Astrocyte of the spinal cord (primary cell): ENCODE measurements around the gene ZNF628.
"Not testable (repeated sequence)": the region's sequence is repeated elsewhere in the genome, so short reads cannot be mapped to it uniquely, and the experiment has no call there.

Experiments used
- DNase-seq: peaks from one replicate; pipeline ENCODE4 v3.0.0; 2011; ENCODE audit warnings: low read depth, low spot score
- H3K4me3 ChIP-seq: 2 replicates; pipeline ENCODE4 v1.5.1; 2011; ENCODE audit warnings: low read depth, mild to moderate bottlenecking, low read length, moderate library complexity
- in situ Hi-C: cut with HindIII; loops from 2 replicates; pipeline ENCODE4 v1.10.0; 2017; ENCODE audit warnings: low sequenced_read_pairs
- TF ChIP-seq, protein P1 (sequence below): IDR thresholded peaks from 2 replicates; pipeline ENCODE4 v1.5.1; 2012; ENCODE audit warnings: low read depth, mild to moderate bottlenecking, low read length, inconsistent platforms

The ZNF628 gene

DNA sequence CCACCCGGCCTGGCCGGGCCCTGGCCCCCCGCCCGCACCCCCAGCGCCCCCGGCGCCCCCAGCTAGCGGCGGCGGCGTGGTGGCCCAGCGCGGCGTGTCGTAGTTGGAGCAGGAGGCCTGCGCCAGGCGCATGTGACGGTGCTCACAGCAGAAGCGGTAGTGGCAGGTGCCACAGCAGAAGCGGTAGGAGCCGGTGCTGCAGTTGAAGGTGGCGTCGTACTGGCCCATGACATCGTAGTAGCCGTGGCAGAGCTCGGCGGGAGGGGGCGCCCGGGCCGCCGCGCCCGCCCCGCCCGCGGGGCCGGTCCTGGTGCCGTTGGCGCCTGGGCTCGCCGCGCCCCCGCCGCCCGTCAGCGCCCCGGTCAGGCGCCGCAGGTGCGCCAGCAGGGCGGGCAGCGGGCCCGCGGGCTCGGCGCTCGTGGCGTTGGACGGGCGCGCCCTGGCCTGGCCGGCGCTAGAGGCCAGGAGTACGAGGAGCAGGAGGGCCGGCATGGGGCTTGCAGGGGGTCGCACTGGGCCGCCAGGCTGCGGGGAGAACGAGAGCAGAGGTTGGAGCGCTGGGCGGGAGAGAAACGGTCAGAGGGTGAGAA, 34.0 kb upstream of the ZNF628 start:
- in situ Hi-C loops: no loop called here
- TF ChIP-seq, protein P1, sequence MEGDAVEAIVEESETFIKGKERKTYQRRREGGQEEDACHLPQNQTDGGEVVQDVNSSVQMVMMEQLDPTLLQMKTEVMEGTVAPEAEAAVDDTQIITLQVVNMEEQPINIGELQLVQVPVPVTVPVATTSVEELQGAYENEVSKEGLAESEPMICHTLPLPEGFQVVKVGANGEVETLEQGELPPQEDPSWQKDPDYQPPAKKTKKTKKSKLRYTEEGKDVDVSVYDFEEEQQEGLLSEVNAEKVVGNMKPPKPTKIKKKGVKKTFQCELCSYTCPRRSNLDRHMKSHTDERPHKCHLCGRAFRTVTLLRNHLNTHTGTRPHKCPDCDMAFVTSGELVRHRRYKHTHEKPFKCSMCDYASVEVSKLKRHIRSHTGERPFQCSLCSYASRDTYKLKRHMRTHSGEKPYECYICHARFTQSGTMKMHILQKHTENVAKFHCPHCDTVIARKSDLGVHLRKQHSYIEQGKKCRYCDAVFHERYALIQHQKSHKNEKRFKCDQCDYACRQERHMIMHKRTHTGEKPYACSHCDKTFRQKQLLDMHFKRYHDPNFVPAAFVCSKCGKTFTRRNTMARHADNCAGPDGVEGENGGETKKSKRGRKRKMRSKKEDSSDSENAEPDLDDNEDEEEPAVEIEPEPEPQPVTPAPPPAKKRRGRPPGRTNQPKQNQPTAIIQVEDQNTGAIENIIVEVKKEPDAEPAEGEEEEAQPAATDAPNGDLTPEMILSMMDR: no peak
- no peak for DNase-seq
- no peak overlapping the region for H3K4me3 ChIP-seq

DNA sequence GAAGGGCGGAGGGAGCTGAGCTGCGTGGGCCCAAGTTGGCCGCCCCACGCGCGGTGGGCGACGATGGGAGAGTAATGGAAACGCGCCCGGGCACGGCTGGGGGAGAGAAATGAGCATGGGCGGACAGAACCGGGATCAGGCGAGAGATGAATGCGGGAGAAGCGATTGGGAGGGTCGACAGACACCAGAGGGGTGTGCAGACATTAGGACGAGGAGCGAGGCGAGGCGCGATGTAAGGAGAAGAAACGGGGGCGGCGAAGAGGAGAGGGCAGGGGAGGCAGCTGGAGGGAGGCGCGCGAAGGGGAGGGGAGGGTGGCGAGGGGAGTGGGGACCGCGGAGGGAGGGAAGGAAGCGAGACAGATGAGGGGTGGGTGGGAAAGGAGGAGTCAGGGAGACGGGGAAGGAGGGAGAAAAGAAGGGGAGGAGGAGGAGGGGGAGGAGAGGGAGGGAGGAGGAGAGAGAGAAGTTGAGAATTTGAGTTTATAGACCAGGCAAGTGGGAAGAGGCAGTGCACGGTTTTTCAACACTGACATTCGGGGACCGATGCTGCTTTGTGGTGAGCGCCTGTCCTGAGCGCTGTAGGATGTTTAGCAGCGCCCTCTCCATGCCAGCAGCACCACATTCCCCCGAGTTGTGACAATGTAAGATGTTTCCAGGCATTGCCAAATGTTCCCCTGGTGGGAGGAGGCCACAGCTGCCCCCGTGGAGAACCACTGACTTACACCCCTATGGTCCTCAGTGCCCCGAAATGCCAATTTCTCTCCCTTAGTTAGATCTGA, 33.2 kb upstream of the ZNF628 start, which contains the start of gene SHISA7:
Gene SHISA7, minus strand, starts transcription at position 256 of the 779 bp plus-strand sequence. CDS start 437 bp downstream, outside the sequence.
- no peak for DNase-seq
- in situ Hi-C loops: no loop called here
- no peak within 1 kb of the TSS for H3K4me3 ChIP-seq
- TF ChIP-seq, protein P1: no peak

GRCh38 chr19:55443824-55444480, 32.5 kb upstream of the ZNF628 start:
- no peak for DNase-seq
- TF ChIP-seq, protein P1: no peak
- no peak overlapping the region for H3K4me3 ChIP-seq
- in situ Hi-C loops: no loop called here

DNA sequence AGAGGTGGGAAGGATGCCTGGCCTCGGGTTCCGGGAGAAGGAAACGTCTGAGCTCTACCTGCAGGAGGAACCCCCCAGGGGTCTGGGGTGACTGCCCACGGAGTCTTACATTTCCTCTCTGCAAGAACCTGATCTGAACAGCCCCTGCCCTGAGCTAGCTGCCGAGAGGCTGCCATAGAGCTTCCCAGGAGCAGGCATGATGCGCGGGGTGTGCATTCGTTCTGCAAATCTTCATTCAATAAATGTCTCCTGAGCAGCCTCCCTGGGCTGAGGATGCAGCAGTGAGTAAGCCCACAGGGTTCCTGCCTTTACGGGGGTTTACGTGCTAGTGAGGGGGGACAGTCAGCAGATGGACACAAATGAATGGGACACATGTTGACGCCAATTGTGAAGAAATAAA, 31.8 kb upstream of the ZNF628 start:
- TF ChIP-seq, protein P1: no peak
- DNase-seq: no peak
- H3K4me3 ChIP-seq: no peak overlapping the region
- in situ Hi-C loops: no loop called here

DNA sequence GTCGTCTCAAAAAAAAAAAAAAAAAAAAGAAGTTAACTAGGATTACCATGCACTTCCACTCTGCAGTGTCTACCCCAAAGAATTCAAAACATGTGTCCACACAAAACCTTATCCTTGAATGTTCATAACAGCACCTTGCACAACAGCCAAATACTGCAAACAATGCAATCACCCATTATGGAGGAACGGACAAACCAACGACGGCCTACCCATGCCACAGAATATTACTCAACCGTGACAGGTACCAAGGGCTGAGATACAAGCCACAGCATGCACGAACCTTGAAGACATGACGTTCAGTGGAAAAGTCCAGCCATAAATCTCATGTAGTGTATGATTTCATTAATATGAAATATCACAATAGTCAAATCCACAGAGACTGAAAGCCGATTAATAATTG, 30.4 kb upstream of the ZNF628 start:
- TF ChIP-seq, protein P1: no peak
- H3K4me3 ChIP-seq: no peak overlapping the region
- in situ Hi-C loops: no loop called here
- DNase-seq: no peak

- DNase-seq: peak; percentile 9
Measured at GRCh38 chr19:55447421-55448174, 28.8 kb upstream of the ZNF628 start.

GRCh38 chr19:55448175-55448490, 28.3 kb upstream of the ZNF628 start:
- H3K4me3 ChIP-seq, DNase-seq, in situ Hi-C loops: not testable (repeated sequence)

More at GRCh38 chr19:55447421-55448174, 28.8 kb upstream of the ZNF628 start:
- in situ Hi-C loops: no loop called here
- TF ChIP-seq, protein P1: no peak
- H3K4me3 ChIP-seq: no peak overlapping the region
